Activated CD4-positive, alpha-beta T cell treated with anti-CD3 and anti-CD28 coated beads, Interleukin-2, amount 10 ng/mL, durations not matched to agents 7 days and 5 days (primary cell): Measurements from ENCODE around the gene NTRK1. TPM values are rescaled to one million over a fixed set of nuclear protein-coding genes. Genes with fewer than 3 reads are reported as not detected.

Experiments
- CTCF ChIA-PET: fragments of 350-600 bp; sonication (Branson Sonifier 250); formaldehyde crosslinking; loops from one replicate; lab custom pipeline; 2021; ENCODE audit warnings: antibody characterized with exemption; lab: Charles Lee
- POLR2A ChIA-PET: fragments of 350-600 bp; sonication (Branson Sonifier 250); formaldehyde crosslinking; loops from one replicate; lab custom pipeline; 2021; ENCODE audit warnings: antibody characterized with exemption; lab: Charles Lee
- DNase-seq: peaks from one replicate; pipeline ENCODE4 v3.0.0-alpha.2; 2020
- H3K27ac Mint-ChIP-seq: one replicate; pipeline ENCODE4 v1.8.0; 2021; ENCODE audit warnings: mild to moderate bottlenecking, moderate library complexity, mixed read lengths
- H3K27me3 Mint-ChIP-seq: one replicate; pipeline ENCODE4 v1.8.0; 2021; ENCODE audit warnings: mixed read lengths
- H3K36me3 Mint-ChIP-seq: one replicate; pipeline ENCODE4 v1.8.0; 2021; ENCODE audit warnings: low read depth, mixed read lengths
- H3K4me1 Mint-ChIP-seq: one replicate; pipeline ENCODE4 v1.8.0; 2021; ENCODE audit warnings: mixed read lengths
- H3K4me3 Mint-ChIP-seq: one replicate; pipeline ENCODE4 v1.8.0; 2021; ENCODE audit warnings: mild to moderate bottlenecking, moderate library complexity, mixed read lengths
- H3K9me3 Mint-ChIP-seq: one replicate; pipeline ENCODE4 v1.8.0; 2021; ENCODE audit warnings: mixed read lengths
- total RNA-seq, 2 experiments: library from RNA; stranded (reverse); gene quantifications; one replicate each; pipeline ENCODE4 v1.2.3, GENCODE V29; 2021

NTRK1 gene
- total RNA-seq, 2 experiments from 2014 or later, result 1.9 to 2.0 TPM

DNA sequence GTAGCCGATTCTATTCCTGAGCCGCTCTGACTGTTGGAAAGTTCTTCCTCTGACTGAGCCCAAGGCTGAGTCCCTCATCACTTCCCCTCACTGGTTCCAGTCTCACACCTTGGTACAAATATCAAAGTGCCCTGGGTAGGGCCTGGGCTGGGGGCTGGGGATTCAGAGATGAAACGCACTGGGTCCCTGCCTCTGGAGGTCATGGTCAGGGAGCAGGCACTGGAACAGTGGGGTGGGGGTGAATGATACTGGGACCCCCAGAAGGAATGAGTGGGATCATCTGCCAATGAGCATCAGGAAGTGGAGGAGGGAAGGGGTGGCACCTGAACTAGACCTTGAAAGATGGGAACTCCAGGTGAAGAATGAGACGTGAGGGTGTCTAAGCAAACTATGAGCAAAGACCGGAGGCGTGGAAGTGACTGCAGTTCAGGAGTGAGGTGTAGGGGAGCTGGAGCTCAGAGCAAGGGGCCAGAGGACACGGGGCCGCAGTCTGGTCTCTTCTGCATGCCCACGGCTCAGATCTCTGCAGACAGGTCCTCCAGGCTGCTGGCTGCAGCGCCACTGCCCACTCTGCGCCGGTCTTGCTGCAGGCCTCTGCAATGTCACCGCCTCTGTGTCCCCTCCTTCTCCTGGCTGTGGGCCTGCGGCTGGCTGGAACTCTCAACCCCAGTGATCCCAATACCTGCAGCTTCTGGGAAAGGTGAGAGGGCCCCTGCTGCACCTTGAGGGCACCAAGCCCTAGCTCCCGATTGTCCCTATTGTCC is 42.8 kb downstream of the NTRK1 start:
- no peaks in the 10 kb centered on the region for H3K36me3 Mint-ChIP-seq
- DNase-seq, result no peak
- POLR2A ChIA-PET, result no interaction called here
- no peaks in the 10 kb centered on the region for H3K9me3 Mint-ChIP-seq
- CTCF ChIA-PET, result interaction anchor here (1.0 kb wide), 1 partner anchor 17 kb away, joined by 3 read pairs; the partner anchor contains the start of gene LRRC71
- peaks cover 3% of the 10 kb centered on the region for H3K4me1 Mint-ChIP-seq
- H3K27ac Mint-ChIP-seq, result no peak overlapping the region
- H3K27me3 Mint-ChIP-seq, result peaks cover 9% of the 10 kb centered on the region
- H3K4me3 Mint-ChIP-seq, result no peak overlapping the region

DNA sequence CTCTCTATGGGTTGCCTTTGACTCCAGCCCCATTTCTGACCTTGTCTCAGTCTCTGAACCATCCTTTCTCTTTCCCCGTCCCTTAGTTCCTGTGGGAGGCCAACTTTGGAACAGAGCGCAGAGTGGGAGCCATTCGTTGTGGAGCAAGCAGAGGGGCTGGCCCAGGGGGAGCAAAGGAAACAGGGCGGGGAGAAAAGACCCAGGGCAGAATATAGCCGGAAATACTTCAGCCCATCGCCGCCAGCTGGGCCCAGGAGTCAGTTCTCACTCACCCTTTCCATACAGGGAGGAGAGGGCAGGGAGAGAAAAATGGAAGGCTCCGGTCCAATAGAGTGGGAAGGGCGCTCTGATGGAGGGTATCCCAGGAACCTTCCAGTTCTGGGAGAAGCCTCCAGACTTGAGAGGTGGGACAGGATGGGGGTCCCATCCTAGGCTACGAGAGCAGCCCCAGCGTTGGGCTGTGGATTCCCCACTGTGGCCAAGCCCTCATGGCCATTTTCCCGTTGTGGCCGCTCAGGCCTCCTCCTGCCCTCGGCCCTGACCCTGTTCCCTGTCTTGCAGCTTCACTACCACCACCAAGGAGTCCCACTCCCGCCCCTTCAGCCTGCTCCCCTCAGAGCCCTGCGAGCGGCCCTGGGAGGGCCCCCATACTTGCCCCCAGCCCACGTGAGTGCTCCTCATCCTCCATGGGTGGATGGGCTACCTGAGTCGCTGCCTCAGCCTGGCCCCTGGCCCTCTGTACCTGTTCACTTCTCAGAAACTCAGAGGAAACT is 43.7 kb downstream of the NTRK1 start:
- H3K9me3 Mint-ChIP-seq, result no peaks in the 10 kb centered on the region
- H3K27ac Mint-ChIP-seq, result no peak overlapping the region
- peaks cover 4% of the 10 kb centered on the region for H3K27me3 Mint-ChIP-seq
- no peaks in the 10 kb centered on the region for H3K36me3 Mint-ChIP-seq
- ChIA-PET POLR2A (no interaction called here), CTCF (interaction anchor here (1.0 kb wide), 1 partner anchor 16 kb away, joined by 3 read pairs; the partner anchor contains the start of gene LRRC71)
- H3K4me1 Mint-ChIP-seq, result no peaks in the 10 kb centered on the region
- H3K4me3 Mint-ChIP-seq, result no peak overlapping the region
- DNase-seq, result no peak

DNA sequence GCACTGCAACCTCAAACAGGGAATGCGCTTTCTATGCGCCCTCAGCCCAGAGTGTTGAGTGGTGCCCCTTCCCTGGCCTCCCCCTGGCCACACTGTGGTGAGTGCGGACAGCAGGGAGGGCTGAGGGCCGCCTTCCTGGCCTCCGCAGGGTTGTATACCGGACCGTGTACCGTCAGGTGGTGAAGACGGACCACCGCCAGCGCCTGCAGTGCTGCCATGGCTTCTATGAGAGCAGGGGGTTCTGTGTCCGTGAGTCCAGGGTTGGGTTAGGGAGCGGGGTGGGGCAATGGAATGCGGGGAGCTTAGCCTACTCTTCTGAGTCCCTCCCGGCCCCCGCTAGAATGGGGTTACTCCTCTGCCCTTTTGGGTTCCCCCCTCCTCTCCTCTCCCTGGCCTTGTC is 44.5 kb downstream of the NTRK1 start:
- POLR2A ChIA-PET, result no interaction called here
- CTCF ChIA-PET, result no interaction called here
- DNase-seq, result no peak
- no peaks in the 10 kb centered on the region for H3K36me3 Mint-ChIP-seq
- no peak overlapping the region for H3K4me3 Mint-ChIP-seq
- no peaks in the 10 kb centered on the region for H3K9me3 Mint-ChIP-seq
- no peaks in the 10 kb centered on the region for H3K4me1 Mint-ChIP-seq
- no peak overlapping the region for H3K27ac Mint-ChIP-seq
- peaks cover 4% of the 10 kb centered on the region for H3K27me3 Mint-ChIP-seq

DNA sequence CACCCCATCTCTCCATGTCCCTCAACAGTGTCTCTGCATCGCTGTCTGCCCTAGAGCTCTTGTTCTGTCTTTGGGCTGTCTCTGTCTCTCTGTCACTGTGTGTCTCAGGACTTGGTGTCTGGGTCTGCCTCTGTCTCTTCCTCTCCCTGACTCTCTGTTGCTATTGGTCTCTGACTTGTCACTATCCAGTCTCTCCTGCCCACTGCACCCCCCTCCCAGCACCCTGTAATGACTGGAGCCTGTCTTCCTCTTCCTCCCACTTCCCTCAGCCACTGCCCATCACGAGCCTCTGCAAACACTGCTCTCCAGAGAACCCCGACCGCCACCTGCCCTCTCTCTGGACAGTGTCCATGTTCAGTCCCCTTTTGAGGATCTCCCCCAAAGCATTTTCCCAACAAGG is 45.0 kb downstream of the NTRK1 start:
- H3K27me3 Mint-ChIP-seq, result peaks cover 4% of the 10 kb centered on the region
- H3K4me1 Mint-ChIP-seq, result peaks cover 1% of the 10 kb centered on the region
- no peak overlapping the region for H3K4me3 Mint-ChIP-seq
- CTCF ChIA-PET, result no interaction called here
- POLR2A ChIA-PET, result no interaction called here
- no peaks in the 10 kb centered on the region for H3K9me3 Mint-ChIP-seq
- H3K27ac Mint-ChIP-seq, result no peak overlapping the region
- no peak for DNase-seq
- H3K36me3 Mint-ChIP-seq, result no peaks in the 10 kb centered on the region

DNA sequence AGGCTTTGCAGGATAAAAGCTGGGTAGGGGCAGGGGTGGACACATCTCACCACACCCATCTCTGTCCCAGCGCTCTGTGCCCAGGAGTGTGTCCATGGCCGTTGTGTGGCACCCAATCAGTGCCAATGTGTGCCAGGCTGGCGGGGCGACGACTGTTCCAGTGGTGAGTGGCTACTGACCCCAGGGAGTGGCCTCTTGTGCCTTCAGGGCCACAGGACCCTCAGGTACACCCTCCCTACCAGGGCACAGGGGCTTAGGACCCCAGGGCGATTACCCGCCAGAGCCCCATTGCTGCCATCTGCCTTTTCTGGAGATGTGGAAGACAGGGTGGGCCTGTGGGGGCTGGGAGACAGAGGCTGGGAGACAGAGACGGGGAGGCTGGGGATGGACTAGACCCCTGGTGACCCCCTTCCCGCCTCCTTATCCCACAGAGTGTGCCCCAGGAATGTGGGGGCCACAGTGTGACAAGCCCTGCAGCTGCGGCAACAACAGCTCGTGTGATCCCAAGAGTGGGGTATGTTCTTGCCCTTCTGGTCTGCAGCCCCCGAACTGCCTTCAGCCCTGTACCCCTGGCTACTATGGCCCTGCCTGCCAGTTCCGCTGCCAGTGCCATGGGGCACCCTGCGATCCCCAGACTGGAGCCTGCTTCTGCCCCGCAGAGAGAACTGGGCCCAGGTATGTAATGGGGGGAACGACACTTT is 45.7 kb downstream of the NTRK1 start:
- no peaks in the 10 kb centered on the region for H3K36me3 Mint-ChIP-seq
- H3K27me3 Mint-ChIP-seq, result peaks cover 6% of the 10 kb centered on the region

DNA sequence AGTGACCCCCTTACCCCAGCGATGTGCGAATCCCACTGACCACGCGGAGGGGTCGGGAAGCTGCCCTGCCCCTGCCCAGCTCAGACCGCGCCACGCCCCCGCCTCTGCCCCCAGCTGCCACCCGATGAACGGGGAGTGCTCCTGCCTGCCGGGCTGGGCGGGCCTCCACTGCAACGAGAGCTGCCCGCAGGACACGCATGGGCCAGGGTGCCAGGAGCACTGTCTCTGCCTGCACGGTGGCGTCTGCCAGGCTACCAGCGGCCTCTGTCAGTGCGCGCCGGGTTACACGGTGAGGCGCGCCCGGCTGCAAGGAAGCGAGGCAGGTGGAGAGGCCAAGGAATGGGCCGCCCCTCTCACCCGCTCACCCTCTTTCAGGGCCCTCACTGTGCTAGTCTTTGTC is 47.9 kb downstream of the NTRK1 start:
- POLR2A ChIA-PET, result no interaction called here

More for the DNA sequence above, 45.7 kb downstream of the NTRK1 start:
- Mint-ChIP-seq H3K4me3 (no peak overlapping the region), H3K27ac (no peak overlapping the region), H3K4me1 (peaks cover 1% of the 10 kb centered on the region), H3K9me3 (no peaks in the 10 kb centered on the region)
- DNase-seq, result no peak
- ChIA-PET POLR2A (no interaction called here), CTCF (no interaction called here)

DNA sequence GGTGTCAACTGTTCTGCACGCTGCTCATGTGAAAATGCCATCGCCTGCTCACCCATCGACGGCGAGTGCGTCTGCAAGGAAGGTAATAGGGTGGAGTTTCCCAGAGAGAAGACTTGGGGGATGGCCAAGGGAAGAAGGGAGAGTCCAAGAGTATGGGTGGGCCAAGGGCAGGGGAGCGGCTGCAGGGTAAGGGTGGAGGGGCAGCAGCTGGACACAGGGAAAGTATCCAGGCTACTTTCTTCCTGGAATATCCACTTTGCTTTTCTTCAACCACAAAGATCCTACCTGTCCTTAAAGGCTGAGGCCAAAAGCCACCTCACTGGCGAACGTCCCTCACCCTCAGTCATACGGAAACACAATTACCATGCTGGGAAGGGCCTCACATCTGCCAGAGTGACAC is 48.3 kb downstream of the NTRK1 start:
- no peak overlapping the region for H3K27ac Mint-ChIP-seq
- POLR2A ChIA-PET, result no interaction called here
- CTCF ChIA-PET, result interaction anchor here (0.9 to 2.9 kb wide), 3 partner anchors 11 to 70 kb away, joined by 3 to 10 read pairs (median 3); partner anchors contain the start of gene LRRC71

More for the DNA sequence above, 47.9 kb downstream of the NTRK1 start:
- Mint-ChIP-seq H3K4me1 (peaks cover 1% of the 10 kb centered on the region), H3K36me3 (no peaks in the 10 kb centered on the region), H3K4me3 (no peak overlapping the region), H3K27ac (no peak overlapping the region), H3K27me3 (peaks cover 4% of the 10 kb centered on the region), H3K9me3 (no peaks in the 10 kb centered on the region)
- DNase-seq, result no peak
- CTCF ChIA-PET, result no interaction called here

DNA sequence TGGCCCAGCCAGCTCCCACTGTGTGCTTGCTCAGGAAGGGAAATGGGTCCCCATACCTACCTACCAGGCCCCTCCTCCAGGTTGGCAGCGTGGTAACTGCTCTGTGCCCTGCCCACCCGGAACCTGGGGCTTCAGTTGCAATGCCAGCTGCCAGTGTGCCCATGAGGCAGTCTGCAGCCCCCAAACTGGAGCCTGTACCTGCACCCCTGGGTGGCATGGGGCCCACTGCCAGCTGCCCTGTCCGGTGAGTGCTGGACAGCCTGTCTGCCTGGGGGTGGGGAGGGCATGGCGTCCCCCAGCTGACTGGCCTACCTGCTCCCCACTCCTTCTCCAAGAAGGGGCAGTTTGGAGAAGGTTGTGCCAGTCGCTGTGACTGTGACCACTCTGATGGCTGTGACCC is 49.0 kb downstream of the NTRK1 start:
- ChIA-PET POLR2A (no interaction called here), CTCF (interaction anchor here (0.9 to 2.9 kb wide), 3 partner anchors 10 to 71 kb away, joined by 3 to 10 read pairs (median 3); partner anchors contain the start of gene LRRC71)
- no peaks in the 10 kb centered on the region for H3K9me3 Mint-ChIP-seq

More for the DNA sequence above, 48.3 kb downstream of the NTRK1 start:
- Mint-ChIP-seq H3K27me3 (peaks cover 4% of the 10 kb centered on the region), H3K4me3 (no peak overlapping the region), H3K9me3 (no peaks in the 10 kb centered on the region), H3K36me3 (no peaks in the 10 kb centered on the region), H3K4me1 (peaks cover 1% of the 10 kb centered on the region)
- no peak for DNase-seq

DNA sequence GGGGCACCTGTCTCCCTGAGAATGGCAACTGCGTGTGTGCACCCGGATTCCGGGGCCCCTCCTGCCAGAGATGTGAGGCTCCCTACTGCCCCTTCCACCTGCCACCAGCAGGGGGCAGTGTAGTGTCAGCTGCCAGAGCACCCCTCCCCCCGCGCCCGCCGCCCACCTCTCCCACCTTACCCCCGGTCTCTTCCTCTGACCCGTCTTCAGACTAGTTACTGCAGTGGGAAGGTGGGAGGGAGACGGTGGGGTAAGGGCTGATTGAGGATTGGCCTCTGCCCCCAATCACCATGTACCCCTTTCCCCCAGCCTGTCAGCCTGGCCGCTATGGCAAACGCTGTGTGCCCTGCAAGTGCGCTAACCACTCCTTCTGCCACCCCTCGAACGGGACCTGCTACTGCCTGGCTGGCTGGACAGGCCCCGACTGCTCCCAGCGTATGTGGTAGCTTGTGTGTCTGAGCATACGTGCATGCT is 49.7 kb downstream of the NTRK1 start:
- no peaks in the 10 kb centered on the region for H3K9me3 Mint-ChIP-seq
- no peak overlapping the region for H3K27ac Mint-ChIP-seq
- H3K27me3 Mint-ChIP-seq, result peaks cover 4% of the 10 kb centered on the region
- no peaks in the 10 kb centered on the region for H3K36me3 Mint-ChIP-seq
- POLR2A ChIA-PET, result no interaction called here
- peaks cover 1% of the 10 kb centered on the region for H3K4me1 Mint-ChIP-seq
- H3K4me3 Mint-ChIP-seq, result no peak overlapping the region
- CTCF ChIA-PET, result interaction anchor here (0.6 to 2.9 kb wide), 9 partner anchors 9 to 51 kb away, joined by 3 to 10 read pairs (median 4); partner anchors contain the start of gene LRRC71
- DNase-seq, result peak; percentile 57

More for the DNA sequence above, 49.0 kb downstream of the NTRK1 start:
- no peaks in the 10 kb centered on the region for H3K36me3 Mint-ChIP-seq
- H3K27ac Mint-ChIP-seq, result no peak overlapping the region
- no peak overlapping the region for H3K4me3 Mint-ChIP-seq
- H3K27me3 Mint-ChIP-seq, result peaks cover 4% of the 10 kb centered on the region
- no peak for DNase-seq
- peaks cover 1% of the 10 kb centered on the region for H3K4me1 Mint-ChIP-seq

DNA sequence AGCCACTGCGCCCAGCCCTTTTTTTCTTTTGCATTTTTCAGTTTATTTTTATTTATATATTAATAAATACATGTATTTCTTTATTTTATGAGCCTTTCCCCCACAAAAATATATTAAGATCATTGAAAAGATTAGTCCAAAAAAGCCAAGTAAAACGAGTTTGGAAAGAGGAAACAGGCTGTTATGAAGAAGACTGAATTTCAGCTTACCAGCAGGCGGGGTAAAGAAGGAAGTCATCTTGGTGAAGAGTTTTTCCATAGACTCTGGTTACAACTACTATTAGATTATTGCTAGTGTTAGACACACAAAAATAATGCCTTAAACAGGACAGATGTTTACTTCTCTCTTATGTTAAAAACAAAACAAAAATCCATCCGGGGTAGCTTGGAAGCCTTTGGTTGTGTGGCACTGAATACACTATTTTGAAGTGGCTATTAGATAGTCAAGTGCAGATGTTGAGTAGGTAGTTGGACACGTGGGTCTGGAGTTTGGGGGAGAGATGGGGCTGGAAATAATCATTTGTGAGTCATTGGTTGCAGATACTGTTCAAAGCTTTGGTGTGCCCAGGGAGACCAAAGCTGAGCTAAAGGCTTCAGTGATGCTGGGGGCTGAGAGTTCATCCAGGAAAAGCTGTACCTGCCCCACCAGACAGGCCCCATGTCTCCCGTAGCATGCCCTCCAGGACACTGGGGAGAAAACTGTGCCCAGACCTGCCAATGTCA is 51.1 kb downstream of the NTRK1 start:
- no peaks in the 10 kb centered on the region for H3K9me3 Mint-ChIP-seq
- peaks cover 1% of the 10 kb centered on the region for H3K4me1 Mint-ChIP-seq
- H3K4me3 Mint-ChIP-seq, result no peak overlapping the region
- DNase-seq, result no peak
- no peaks in the 10 kb centered on the region for H3K36me3 Mint-ChIP-seq
- H3K27ac Mint-ChIP-seq, result no peak overlapping the region
- H3K27me3 Mint-ChIP-seq, result peaks cover 8% of the 10 kb centered on the region
- ChIA-PET CTCF (interaction anchor here (1.0 to 2.9 kb wide), 6 partner anchors 10 to 222 kb away, joined by 3 to 10 read pairs (median 6); no protein-coding TSS in a partner anchor), POLR2A (no interaction called here)

DNA sequence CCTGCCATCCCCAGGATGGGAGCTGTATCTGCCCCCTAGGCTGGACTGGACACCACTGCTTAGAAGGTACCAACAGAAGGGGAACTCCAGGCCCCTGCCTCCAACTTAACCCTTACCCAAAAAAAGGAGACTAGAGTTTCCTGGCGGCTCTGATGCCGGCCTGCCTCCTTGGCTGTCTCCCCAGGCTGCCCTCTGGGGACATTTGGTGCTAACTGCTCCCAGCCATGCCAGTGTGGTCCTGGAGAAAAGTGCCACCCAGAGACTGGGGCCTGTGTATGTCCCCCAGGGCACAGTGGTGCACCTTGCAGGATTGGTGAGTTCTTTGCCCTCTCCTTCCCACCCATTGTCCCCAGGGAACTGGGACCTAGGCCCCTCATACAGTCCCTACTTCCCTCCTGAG is 51.6 kb downstream of the NTRK1 start:
- no peak for DNase-seq
- no peak overlapping the region for H3K27ac Mint-ChIP-seq
- ChIA-PET CTCF (interaction anchor here (1.0 to 1.7 kb wide), 3 partner anchors 11 to 222 kb away, joined by 3 to 6 read pairs (median 3); no protein-coding TSS in a partner anchor), POLR2A (no interaction called here)
- H3K4me1 Mint-ChIP-seq, result peaks cover 1% of the 10 kb centered on the region
- no peaks in the 10 kb centered on the region for H3K9me3 Mint-ChIP-seq
- H3K4me3 Mint-ChIP-seq, result no peak overlapping the region
- no peaks in the 10 kb centered on the region for H3K36me3 Mint-ChIP-seq
- peaks cover 11% of the 10 kb centered on the region for H3K27me3 Mint-ChIP-seq
